SW 1271 (cell line): ENCODE data around the gene TNIK.
"Not testable (repeated sequence)": the region's sequence is repeated elsewhere in the genome, so short reads cannot be mapped to it uniquely, and the experiment has no call there.

Experiments used
- DNase-seq, 2 experiments: peaks; one replicate each; lab custom pipeline; 2025; lab: John Stamatoyannopoulos, UW

TNIK gene

DNA sequence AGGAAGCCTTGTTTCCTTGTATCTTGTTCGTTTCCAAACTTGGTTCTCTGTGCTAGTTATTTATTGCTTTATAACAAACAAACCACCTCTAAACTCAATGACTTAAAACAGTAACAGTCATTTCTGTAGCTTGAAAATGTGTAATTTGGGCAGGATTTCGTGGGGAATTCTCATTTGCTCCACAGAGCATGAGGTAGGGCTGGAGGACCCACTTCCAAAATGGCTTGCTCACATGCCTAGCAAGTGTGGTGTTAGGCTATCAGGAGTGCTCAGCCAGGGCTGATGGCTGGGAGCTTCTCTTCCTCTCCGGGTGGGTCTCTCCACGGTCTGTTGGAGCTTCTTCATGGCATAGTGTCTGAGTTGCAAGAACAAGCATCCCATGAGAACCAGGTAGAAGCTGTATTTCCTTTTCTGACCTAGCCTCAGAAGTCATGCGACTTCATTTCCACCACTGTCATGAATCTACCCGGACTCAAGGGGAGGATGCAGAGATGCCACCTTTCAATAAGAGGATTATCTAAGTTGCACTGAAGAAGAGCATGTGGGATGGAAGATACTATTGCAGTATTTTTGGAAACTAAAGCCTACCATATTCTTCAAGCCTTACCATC is 8.2 kb upstream of the TNIK start:
- no peak for DNase-seq

- DNase-seq: no peak
These were observed 5.6 kb upstream of the TNIK start for GRCh38 chr3:171465763-171466162.

GRCh38 chr3:171464462-171464861 is 4.3 kb upstream of the TNIK start:
- DNase-seq: no peak

DNA sequence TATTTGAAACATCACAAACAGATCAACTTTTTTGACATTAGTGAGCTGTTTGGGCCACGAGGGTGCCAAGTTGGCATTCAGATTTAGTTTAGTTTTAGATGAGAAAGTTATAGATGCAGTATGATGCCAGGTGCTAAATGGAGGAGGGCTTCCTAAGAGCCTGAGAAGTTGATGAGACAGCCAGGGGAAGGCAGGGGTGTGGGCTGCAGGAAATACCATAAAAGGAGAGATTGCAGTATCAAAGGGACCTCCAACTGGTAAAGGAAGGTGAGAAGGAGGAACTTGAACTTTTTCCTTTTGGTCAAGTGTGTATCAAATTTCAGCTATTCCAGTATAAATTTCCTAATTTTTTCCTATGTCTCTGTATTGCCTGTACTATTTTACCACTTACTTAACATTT is 2.0 kb upstream of the TNIK start:
- DNase-seq: no peak

DNA sequence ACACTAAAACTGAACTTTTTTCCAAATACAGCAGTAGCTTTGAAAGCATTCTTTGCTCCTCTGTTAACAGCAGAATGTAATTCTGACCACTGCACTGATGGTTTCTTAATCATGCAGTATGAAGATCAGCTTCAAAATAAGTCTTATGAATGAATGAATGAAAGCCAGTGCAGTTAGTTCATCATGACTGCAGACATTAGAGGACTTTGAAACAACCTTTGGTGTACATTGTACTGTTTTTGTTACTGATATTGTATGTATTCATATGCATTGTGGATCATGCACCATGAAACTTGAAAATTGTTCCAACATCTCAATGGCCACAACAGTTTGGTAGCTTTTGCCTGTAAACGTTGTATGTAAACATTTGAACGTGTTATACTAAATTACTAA is 1.3 kb upstream of the TNIK start:
- DNase-seq: no peak

DNA sequence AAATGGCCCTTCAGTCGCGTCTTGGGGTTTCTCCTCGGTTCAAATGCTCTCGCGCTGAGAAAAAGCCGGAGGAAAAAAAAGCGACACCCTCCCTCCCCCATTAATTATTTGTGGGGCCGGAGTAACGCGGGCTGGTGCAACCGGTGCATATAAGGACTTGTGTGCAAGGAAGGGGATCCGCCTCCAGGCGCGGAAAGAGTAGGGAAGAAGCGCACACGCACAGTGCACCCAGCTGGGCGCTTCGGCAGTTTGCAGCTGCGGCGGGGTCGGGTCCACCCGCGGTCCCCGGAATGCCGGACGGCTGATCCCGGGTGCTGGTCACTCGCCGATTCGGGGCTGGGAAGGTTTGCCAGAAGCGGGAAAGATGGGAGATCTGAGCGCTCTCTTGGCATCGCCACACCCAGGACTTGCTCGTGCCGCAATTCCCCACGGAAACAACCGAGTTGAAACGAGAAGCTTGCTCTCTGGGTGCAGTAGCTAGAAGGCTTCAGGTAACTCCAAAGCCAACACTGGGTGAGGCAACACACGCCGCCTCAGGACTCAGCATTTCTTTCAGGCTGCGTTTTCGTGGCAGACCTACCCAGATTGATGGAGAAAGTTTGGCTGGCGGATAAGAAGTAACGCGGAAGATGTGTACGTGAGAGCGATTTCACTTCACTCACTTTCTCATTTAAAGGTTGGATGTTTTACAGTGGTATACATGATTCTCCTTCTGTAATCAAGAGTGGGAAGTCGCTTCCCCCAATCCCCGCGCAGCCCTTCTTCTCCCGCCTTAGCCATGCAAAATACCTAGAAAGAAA is 720 bp upstream of the TNIK start:
- peak; percentile 58 to 65 for DNase-seq

DNA sequence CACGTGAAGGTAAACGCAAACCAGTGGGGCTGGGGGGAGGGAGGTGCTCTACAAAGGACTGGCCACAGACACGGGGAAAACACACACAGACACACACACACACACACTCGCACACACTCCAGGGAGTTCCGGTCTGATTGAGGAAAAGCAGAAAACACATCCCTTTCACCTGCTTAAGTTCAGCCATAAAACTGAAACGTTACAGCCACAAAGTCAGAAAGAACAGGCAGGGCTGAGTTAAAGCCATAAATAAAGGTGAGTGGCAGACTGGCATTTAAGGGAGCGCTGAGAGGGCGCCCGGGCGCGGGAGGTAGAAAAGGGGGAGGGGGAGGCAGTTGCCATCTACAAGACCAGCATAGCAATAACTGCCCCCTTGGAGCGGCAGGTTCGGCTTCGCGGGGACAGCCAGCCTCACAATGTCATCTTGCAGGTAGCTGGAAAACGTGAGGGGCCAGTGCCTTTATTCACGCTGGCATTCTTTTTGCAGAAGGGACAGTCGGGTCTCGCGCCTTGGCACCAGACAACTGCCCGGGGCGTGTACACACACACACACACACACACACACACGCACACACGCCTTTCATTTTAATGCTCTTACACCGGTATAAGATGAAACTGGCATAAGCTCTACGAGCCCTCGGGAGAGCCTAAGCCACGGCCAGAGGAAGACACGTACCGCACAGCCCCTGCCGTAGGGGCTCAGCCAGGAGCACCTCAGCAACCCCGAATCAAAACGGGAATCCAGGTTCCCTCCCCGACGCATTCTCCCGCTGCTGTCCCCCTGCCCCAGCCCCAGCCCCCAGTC is 866 bp downstream of the TNIK start:
- DNase-seq: peak in 1 of 2 experiments; percentile 14

DNA sequence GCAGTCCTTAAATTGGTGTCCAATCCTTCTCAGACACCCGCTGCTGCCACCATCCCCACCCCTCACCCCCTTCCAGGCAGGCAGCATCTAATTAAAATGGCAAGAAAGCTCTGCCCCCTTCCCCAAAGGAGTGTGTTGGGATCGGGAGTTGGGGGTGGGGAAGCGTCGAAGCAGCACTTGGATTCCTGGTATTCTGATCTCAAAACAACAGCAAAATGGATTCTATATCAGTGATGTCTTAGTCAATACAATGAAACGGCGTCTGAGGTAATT is 1.4 kb downstream of the TNIK start:
- no peak for DNase-seq

DNA sequence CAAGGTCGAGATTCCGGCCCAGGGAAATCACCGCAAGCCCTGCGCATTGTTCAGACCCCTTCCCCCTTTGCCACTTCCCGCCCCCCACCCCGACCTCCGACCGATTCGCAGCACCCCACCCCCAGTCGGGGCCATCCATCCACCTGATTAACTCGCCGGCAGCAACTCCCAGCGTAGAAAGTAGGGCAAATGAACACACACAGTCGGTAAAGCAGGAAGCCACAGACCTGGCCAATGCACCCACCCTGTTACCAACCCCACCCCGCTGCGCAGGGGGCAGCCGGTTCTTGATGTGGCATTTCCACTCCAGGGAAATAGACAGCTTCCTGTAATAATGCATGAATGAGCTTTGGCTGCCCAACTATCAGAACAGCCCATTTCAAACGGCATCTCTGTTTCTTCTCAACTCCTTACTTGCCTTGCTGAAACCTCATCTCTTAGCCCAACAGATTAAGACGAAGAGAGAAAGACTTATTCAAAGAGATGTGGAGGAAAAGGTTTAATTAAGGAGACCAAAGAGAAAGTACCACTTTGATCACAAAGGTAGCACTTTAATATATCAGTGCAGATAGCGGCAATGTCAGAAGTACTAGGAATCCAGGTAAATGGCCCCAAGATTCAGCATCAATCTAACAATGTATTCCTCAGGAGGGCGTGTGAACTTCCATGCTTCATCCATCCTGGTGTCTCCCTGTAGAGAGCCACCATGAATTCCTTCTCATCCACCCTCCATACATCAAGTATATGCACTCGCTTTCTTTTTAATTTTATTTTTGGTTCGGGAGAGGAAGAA is 1.9 kb downstream of the TNIK start:
- no peak for DNase-seq

- no peak for DNase-seq
These were observed 2.6 kb downstream of the TNIK start for GRCh38 chr3:171457607-171458061.

DNA sequence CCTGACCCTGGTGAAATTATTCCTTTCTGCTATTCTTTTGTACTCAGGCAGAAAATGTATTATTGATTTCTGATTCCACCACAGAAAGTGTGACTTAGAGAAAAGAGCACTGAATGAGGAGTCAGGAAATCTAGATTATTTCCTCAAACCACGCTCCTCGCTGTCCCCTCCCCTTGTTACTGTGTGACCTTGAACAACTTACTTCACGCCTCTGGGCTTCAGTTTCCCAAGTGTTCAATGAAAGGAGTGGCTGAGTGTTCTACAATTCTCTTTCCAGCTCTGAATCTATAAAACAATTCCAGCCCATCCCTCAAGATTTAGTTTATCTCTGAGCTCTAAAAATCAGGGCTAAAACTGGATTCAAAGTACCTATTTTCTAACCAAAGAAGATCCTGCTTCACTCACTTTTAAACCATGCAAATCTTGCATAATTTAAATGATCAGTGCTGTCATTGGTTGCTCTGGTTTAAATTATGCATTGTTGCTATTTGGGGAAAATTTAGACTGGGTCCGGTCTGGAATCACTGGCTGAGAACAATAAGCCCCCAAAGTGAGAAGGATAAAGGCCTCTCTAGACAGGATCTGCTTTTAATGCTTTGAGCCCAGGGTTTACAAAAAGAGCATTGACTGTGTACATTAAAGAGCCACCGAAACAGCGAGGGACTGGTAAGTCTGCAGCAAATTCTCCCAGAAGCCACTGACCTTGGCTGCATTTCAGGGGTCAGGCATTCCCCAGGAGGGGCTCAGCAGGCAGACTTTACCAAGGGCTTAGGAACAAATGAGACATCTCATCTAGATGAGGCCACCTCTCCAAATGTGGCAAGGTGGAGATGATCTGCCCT is 3.2 kb downstream of the TNIK start:
- DNase-seq: no peak

- no peak for DNase-seq
These were observed 4.3 kb downstream of the TNIK start for GRCh38 chr3:171455603-171456550.

GRCh38 chr3:171454041-171454440 is 6.2 kb downstream of the TNIK start:
- no peak for DNase-seq

GRCh38 chr3:171453180-171453886 is 6.9 kb downstream of the TNIK start:
- DNase-seq: no peak

GRCh38 chr3:171452328-171452727 is 7.9 kb downstream of the TNIK start:
- DNase-seq: no peak

DNA sequence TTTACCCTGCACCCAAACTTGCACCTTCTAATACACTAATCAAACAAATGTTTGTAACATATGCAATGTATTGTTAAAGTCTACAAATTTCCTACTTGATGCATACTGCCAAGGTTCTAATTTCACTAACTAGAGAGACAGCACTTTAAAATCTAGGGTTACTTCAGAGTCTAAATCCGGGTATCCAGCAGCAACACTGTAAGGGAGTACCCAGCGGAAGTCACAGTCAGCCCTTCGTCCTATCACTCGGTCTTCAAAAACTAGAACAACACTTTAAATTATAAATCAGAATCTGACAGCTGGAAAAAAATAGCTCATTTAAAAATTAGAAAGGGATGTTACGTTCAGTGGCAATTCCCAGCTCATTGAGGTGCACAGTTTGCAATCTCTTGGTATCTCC is 8.3 kb downstream of the TNIK start:
- DNase-seq: no peak

DNA sequence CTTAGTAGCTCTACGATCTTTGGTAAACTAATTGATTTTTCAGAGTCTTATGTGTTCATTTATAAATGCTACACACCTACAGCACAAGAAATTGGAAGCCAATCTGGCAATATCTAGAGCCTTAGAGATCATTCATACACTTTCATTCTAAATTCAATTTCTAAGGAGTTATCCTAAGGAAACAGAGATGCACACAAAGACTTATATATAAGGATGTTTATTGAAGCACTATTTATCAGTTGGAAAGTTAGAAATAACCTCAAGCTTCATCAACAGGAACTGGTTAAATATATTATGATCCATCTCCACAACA is 12.7 kb downstream of the TNIK start:
- not testable (repeated sequence) for DNase-seq

DNA sequence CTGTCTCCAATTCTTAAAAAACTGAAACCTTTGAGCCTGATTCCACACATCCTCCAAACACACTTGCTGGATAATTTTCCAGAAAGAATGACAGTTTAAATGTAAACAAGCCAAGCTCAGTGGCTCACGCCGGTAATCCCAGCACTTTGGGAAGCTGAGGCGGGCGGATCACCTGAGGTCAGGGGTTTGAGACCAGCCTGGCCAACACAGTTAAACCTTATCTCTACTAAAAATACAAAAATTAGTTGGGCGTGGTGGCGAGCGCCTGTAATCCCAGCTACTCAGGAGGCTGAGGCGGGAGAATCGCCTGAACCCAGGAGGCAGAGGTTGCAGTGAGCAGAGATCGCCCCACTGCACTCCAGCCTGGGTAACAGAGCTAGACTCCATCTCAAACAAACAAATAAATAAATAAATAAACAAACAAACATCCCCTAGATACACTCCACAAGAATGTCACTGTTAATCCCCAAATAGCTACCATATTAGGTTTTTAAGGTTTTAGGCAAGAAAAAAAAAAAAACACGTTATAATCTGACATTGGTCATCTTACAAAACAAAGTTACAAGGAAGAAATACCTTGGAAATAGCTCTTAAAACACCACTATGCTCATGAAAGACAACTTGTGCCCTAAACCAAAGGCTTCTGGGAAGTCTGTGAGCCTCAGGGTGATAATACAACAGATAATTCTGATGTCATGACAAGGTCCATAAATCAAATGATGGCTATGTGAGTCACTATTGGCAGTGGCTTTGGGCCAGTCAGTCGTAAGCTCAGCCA is 13.2 kb downstream of the TNIK start:
- DNase-seq: no peak

DNA sequence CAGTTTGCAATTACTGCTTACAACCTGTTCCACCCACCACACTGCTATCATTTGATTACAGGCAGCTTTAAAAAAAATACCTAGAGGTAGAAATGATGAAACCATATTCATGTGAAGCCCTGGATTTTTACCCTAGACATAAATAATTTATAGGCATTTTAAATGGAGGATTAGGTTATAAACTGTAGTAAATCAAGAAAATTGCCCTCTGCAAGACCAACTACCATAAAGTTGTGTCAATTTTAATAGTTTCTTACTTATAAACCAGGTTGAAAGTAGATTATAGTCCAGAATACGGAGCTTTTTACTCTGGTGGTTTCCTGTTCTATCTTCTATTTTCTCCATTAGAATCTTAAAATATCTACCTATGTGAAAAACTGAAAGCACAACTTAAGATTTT is 13.9 kb downstream of the TNIK start:
- no peak for DNase-seq
